HepG2 (cell line): ENCODE data around the gene SERTAD1. TPM values are rescaled to one million over a fixed set of nuclear protein-coding genes. Genes with fewer than 3 reads are reported as not detected.
A peak's percentile ranks its signal among the peaks of the same experiment; 100 is the strongest.

Experiments
- AGO1 ChIP-seq: fragments of 200-400 bp; formaldehyde crosslinking; IDR thresholded peaks from 2 replicates; pipeline ENCODE4 v1.6.1; 2017; ENCODE audit warnings: mild to moderate bottlenecking, low read depth, low read length, moderate library complexity; ENCODE audit not compliant: poor library complexity, severe bottlenecking
- ELF4 ChIP-seq: sonication (generic); formaldehyde crosslinking; IDR thresholded peaks from 2 replicates; pipeline ENCODE4 v1.5.0; 2020; ENCODE audit warnings: missing genetic modification reagents, mild to moderate bottlenecking, moderate library complexity, borderline replicate concordance
- FOSL1 ChIP-seq: sonication (generic); formaldehyde crosslinking; IDR thresholded peaks from 2 replicates; pipeline ENCODE4 v1.9.0; 2021; ENCODE audit warnings: missing genetic modification reagents, borderline replicate concordance
- MAZ ChIP-seq, 2 experiments: sonication (generic) in 1 of 2; formaldehyde crosslinking in 1 of 2; IDR thresholded peaks; 2 replicates each; pipeline versions ENCODE4 v1.5.0 to v1.6.1; 2012 to 2020; ENCODE audit warnings: low read depth in 2 of 2, mild to moderate bottlenecking in 2 of 2, borderline replicate concordance in 1 of 2, improper control_type of control experiment in 1 of 2, low read length in 1 of 2, missing genetic modification reagents in 1 of 2, moderate library complexity in 1 of 2
- MEF2D ChIP-seq: sonication (generic); formaldehyde crosslinking; IDR thresholded peaks from 2 replicates; pipeline ENCODE4 v1.5.1; 2020; ENCODE audit warnings: mild to moderate bottlenecking, missing genetic modification reagents
- SKI ChIP-seq: fragments of 450-650 bp; IDR thresholded peaks from one replicate; pipeline ENCODE4 v1.6.1; 2018; ENCODE audit warnings: mild to moderate bottlenecking; ENCODE audit not compliant: partially characterized antibody
- ZFP36L2 ChIP-seq: sonication (generic); formaldehyde crosslinking; IDR thresholded peaks from 2 replicates; pipeline ENCODE4 v1.4.0; 2020; ENCODE audit warnings: missing genetic modification reagents
- ZNF670 ChIP-seq: sonication (generic); formaldehyde crosslinking; IDR thresholded peaks from 2 replicates; pipeline ENCODE4 v1.8.0; 2022; ENCODE audit warnings: mild to moderate bottlenecking, missing genetic modification reagents, borderline replicate concordance
- ZNF678 ChIP-seq: sonication (generic); formaldehyde crosslinking; IDR thresholded peaks from 2 replicates; pipeline ENCODE4 v1.4.0; 2020; ENCODE audit warnings: mild to moderate bottlenecking, missing genetic modification reagents
- ZNF709 ChIP-seq: sonication (generic); formaldehyde crosslinking; IDR thresholded peaks from 2 replicates; pipeline ENCODE4 v1.5.0; 2020; ENCODE audit warnings: mild to moderate bottlenecking, missing genetic modification reagents
- ZNF781 ChIP-seq: sonication (generic); formaldehyde crosslinking; IDR thresholded peaks from 2 replicates; pipeline ENCODE4 v1.5.1; 2020; ENCODE audit warnings: borderline replicate concordance, mild to moderate bottlenecking, missing genetic modification reagents; ENCODE audit errors: not compliant biosample characterization
- polyA plus RNA-seq, 8 experiments: library from polyadenylated mRNA; depleted of rRNA in 3 of 8; stranded (reverse) in 7 of 8; unstranded in 1 of 8; fragments of >200 nt; fragmentation: Illumina TruSeq in 4 of 8; extraction: Trizol in 4 of 8; gene quantifications; 2 replicates each; pipeline versions ENCODE4 v1.2.1 to v1.2.3, GENCODE V29; 2011 to 2016; ENCODE audit warnings: low read depth in 4 of 8, missing spikeins in 1 of 8, mixed read lengths in 1 of 8; ENCODE audit not compliant: insufficient read depth in 1 of 8
- total RNA-seq, 5 experiments: library from RNA; depleted of rRNA; stranded (reverse); fragments of >200 nt; fragmentation: Illumina TruSeq; extraction: Trizol; gene quantifications; 2 replicates each; pipeline ENCODE4 v1.2.3, GENCODE V29; 2016; ENCODE audit warnings: low read depth in 1 of 5
- TF ChIP-seq, protein P1 (sequence below): sonication (generic); formaldehyde crosslinking; IDR thresholded peaks from 2 replicates; pipeline ENCODE4 v1.5.1; 2020; ENCODE audit warnings: mild to moderate bottlenecking, missing genetic modification reagents, borderline replicate concordance
- TF ChIP-seq, protein P2 (sequence below): IDR thresholded peaks from 2 replicates; pipeline ENCODE4 v1.6.1; 2012; ENCODE audit warnings: inconsistent platforms
- TF ChIP-seq, protein P3 (sequence below): sonication (generic); formaldehyde crosslinking; IDR thresholded peaks from 2 replicates; pipeline ENCODE4 v1.4.0; 2020; ENCODE audit warnings: missing genetic modification reagents
- TF ChIP-seq, protein P4 (sequence below): sonication (generic); formaldehyde crosslinking; IDR thresholded peaks from 2 replicates; pipeline ENCODE4 v1.9.0; 2022; ENCODE audit warnings: low read depth, missing genetic modification reagents
- TF ChIP-seq, protein P5 (sequence below): sonication (generic); formaldehyde crosslinking; IDR thresholded peaks from 2 replicates; pipeline ENCODE4 v1.9.0; 2021; ENCODE audit warnings: missing genetic modification reagents, mild to moderate bottlenecking, borderline replicate concordance

Gene SERTAD1
- total and polyA plus RNA-seq, 2 of the 13 experiments (the other 11 are each of a cell fraction or from before 2014, with no cell fraction given), result 4.3 to 4.5 TPM

DNA sequence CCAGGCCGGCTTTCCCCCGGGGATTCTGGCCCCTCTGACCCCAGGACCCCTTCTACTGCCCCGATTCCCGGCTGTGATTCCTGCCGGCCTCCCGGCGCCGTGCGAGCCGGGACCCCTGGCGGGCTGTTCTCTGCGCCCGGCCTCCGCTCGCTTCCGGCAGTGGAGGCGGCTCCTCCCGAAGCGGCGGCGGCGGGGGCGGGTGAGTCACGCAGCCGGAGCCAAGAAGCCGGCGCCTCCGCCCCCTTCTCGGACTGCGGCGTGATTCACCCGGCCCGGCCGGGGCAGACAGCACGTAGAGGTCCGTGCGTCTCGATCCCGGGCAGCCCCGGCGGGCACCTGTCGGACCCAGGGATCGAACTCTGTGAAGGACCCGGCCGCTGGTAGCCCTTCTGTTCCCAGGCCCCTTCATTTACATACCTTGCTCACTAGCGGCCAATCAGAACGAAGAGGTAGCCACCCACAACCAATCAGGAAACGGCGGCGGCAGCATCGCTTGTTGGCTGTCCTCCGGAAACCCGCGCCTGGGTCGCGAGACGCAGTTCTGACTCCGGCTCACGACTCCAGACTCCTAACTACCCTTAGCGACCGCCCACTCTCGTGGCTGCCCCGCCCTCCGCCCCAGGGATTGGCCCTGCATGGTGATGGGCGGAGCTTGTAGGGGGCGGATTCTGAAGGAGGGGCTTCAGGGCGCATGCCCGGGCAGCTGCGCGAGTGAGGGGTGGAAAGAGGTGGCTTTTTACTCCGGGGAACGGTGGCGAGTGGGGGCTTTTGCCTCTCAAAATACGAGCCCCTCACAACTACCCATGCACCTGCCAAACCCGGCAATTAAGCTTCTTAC lies at the start of gene SERTAD1 (continued):
- TF ChIP-seq, protein P1, sequence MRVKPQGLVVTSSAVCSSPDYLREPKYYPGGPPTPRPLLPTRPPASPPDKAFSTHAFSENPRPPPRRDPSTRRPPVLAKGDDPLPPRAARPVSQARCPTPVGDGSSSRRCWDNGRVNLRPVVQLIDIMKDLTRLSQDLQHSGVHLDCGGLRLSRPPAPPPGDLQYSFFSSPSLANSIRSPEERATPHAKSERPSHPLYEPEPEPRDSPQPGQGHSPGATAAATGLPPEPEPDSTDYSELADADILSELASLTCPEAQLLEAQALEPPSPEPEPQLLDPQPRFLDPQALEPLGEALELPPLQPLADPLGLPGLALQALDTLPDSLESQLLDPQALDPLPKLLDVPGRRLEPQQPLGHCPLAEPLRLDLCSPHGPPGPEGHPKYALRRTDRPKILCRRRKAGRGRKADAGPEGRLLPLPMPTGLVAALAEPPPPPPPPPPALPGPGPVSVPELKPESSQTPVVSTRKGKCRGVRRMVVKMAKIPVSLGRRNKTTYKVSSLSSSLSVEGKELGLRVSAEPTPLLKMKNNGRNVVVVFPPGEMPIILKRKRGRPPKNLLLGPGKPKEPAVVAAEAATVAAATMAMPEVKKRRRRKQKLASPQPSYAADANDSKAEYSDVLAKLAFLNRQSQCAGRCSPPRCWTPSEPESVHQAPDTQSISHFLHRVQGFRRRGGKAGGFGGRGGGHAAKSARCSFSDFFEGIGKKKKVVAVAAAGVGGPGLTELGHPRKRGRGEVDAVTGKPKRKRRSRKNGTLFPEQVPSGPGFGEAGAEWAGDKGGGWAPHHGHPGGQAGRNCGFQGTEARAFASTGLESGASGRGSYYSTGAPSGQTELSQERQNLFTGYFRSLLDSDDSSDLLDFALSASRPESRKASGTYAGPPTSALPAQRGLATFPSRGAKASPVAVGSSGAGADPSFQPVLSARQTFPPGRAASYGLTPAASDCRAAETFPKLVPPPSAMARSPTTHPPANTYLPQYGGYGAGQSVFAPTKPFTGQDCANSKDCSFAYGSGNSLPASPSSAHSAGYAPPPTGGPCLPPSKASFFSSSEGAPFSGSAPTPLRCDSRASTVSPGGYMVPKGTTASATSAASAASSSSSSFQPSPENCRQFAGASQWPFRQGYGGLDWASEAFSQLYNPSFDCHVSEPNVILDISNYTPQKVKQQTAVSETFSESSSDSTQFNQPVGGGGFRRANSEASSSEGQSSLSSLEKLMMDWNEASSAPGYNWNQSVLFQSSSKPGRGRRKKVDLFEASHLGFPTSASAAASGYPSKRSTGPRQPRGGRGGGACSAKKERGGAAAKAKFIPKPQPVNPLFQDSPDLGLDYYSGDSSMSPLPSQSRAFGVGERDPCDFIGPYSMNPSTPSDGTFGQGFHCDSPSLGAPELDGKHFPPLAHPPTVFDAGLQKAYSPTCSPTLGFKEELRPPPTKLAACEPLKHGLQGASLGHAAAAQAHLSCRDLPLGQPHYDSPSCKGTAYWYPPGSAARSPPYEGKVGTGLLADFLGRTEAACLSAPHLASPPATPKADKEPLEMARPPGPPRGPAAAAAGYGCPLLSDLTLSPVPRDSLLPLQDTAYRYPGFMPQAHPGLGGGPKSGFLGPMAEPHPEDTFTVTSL (CRISPR knock-in tag), result 0 out of 2 replicates have a peak, but pooled peaks have one; percentile 26
- TF ChIP-seq, protein P2, sequence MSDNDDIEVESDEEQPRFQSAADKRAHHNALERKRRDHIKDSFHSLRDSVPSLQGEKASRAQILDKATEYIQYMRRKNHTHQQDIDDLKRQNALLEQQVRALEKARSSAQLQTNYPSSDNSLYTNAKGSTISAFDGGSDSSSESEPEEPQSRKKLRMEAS, result peak; percentile 65
- peak; percentile 56 for TF ChIP-seq SKI
- TF ChIP-seq ZNF709 (CRISPR knock-in tag), result peak; percentile 64; the same call in 1 of the 2 replicates
- TF ChIP-seq ZNF670 (CRISPR knock-in tag), result peak; percentile 22; the same call in 1 of the 2 replicates
- TF ChIP-seq MEF2D, result peak; percentile 9; the same call in 1 of the 2 replicates
- peak; percentile 19; the same call in 1 of the 2 replicates for TF ChIP-seq ZNF678 (CRISPR knock-in tag)
- no peak; the same call in 1 of the 2 replicates for TF ChIP-seq FOSL1 (CRISPR knock-in tag)
- TF ChIP-seq, protein P3, sequence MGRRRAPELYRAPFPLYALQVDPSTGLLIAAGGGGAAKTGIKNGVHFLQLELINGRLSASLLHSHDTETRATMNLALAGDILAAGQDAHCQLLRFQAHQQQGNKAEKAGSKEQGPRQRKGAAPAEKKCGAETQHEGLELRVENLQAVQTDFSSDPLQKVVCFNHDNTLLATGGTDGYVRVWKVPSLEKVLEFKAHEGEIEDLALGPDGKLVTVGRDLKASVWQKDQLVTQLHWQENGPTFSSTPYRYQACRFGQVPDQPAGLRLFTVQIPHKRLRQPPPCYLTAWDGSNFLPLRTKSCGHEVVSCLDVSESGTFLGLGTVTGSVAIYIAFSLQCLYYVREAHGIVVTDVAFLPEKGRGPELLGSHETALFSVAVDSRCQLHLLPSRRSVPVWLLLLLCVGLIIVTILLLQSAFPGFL (CRISPR knock-in tag), result no peak
- TF ChIP-seq, protein P4, sequence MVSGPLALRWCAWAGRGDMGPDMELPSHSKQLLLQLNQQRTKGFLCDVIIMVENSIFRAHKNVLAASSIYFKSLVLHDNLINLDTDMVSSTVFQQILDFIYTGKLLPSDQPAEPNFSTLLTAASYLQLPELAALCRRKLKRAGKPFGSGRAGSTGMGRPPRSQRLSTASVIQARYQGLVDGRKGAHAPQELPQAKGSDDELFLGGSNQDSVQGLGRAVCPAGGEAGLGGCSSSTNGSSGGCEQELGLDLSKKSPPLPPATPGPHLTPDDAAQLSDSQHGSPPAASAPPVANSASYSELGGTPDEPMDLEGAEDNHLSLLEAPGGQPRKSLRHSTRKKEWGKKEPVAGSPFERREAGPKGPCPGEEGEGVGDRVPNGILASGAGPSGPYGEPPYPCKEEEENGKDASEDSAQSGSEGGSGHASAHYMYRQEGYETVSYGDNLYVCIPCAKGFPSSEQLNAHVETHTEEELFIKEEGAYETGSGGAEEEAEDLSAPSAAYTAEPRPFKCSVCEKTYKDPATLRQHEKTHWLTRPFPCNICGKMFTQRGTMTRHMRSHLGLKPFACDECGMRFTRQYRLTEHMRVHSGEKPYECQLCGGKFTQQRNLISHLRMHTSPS (CRISPR knock-in tag), result no peak; the same call in 1 of the 2 replicates
- TF ChIP-seq AGO1, result peak; percentile 48
- TF ChIP-seq ZNF781 (CRISPR knock-in tag), result no peak
- no peak for TF ChIP-seq ZFP36L2 (CRISPR knock-in tag)
- TF ChIP-seq ELF4 (CRISPR knock-in tag), result peak; percentile 61; the same call in 1 of the 2 replicates
- TF ChIP-seq MAZ (IDR thresholded peaks at IDR 0.05; ENCODE audit: borderline replicate concordance, low read depth, low read length), result peak; percentile 32; the same call in 1 of the 2 replicates
- TF ChIP-seq MAZ (CRISPR knock-in tag; IDR thresholded peaks at IDR 0.05; ENCODE audit: low read depth), result peak; percentile 74
- TF ChIP-seq, protein P5, sequence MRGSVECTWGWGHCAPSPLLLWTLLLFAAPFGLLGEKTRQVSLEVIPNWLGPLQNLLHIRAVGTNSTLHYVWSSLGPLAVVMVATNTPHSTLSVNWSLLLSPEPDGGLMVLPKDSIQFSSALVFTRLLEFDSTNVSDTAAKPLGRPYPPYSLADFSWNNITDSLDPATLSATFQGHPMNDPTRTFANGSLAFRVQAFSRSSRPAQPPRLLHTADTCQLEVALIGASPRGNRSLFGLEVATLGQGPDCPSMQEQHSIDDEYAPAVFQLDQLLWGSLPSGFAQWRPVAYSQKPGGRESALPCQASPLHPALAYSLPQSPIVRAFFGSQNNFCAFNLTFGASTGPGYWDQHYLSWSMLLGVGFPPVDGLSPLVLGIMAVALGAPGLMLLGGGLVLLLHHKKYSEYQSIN (CRISPR knock-in tag), result no peak
